ENCODE measurements around the gene CATSPER1.

Gene CATSPER1

DNA sequence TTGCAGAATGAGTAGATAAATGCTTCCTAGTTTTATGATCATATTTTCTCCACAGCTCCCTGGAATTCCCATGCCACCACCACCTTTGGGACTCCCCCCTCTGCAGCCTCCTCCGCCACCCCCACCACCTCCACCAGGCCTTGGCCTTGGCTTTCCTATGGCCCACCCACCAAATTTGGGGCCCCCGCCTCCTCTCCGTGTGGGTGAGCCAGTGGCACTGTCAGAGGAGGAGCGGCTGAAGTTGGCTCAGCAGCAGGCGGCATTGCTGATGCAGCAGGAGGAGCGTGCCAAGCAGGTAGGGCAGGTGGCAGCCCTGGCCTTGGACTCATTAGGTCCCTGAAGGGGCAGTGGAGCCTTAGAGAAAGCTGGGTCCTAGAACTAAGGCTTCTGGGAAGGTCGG is 28.7 kb upstream of the CATSPER1 start:
- no peaks in the 10 kb centered on the region for H3K36me3 ChIP-seq (ENCODE audit: control insufficient read depth, insufficient read depth, low read length)
- H3K27ac ChIP-seq: no peak overlapping the region
- H3K4me2 ChIP-seq (ENCODE audit: low read length): no peak overlapping the region
- H3K79me2 ChIP-seq: peaks cover 10% of the 10 kb centered on the region
- no peak overlapping the region for H2AFZ ChIP-seq
- H3K9ac ChIP-seq: no peak overlapping the region
- no peaks in the 10 kb centered on the region for H3K27me3 ChIP-seq (ENCODE audit: control insufficient read depth, insufficient read depth, low read length)
- no peak overlapping the region for H3K4me3 ChIP-seq (ENCODE audit: low read depth, low read length)
- TF ChIP-seq, protein P1, sequence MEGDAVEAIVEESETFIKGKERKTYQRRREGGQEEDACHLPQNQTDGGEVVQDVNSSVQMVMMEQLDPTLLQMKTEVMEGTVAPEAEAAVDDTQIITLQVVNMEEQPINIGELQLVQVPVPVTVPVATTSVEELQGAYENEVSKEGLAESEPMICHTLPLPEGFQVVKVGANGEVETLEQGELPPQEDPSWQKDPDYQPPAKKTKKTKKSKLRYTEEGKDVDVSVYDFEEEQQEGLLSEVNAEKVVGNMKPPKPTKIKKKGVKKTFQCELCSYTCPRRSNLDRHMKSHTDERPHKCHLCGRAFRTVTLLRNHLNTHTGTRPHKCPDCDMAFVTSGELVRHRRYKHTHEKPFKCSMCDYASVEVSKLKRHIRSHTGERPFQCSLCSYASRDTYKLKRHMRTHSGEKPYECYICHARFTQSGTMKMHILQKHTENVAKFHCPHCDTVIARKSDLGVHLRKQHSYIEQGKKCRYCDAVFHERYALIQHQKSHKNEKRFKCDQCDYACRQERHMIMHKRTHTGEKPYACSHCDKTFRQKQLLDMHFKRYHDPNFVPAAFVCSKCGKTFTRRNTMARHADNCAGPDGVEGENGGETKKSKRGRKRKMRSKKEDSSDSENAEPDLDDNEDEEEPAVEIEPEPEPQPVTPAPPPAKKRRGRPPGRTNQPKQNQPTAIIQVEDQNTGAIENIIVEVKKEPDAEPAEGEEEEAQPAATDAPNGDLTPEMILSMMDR (IDR thresholded peaks at IDR 0.05): no peak
- H3K9me3 ChIP-seq (ENCODE audit: control insufficient read depth, low read length): no peaks in the 10 kb centered on the region
- H3K4me1 ChIP-seq: peaks cover 11% of the 10 kb centered on the region

DNA sequence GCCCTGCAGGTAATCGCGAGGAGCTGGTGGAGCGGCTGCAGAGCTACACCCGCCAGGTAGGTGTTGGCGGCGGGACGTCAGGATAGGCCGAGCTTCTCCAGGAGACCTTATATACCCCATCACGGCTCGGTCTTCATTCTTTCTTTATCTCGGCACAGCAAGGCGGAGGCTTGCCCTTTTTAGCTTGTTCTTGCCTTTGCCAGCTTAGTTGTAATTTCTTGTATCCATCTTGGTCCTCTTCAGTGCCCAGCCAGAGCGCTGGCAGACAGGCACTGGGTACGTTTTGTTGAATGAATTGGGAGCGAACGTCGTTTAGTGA is 26.3 kb upstream of the CATSPER1 start:
- H3K36me3 ChIP-seq (ENCODE audit: control insufficient read depth, insufficient read depth, low read length): no peaks in the 10 kb centered on the region
- no peaks in the 10 kb centered on the region for H3K9me3 ChIP-seq (ENCODE audit: control insufficient read depth, low read length)
- H3K4me2 ChIP-seq (ENCODE audit: low read length): peak overlapping the region; percentile 64
- no peaks in the 10 kb centered on the region for H3K27me3 ChIP-seq (ENCODE audit: control insufficient read depth, insufficient read depth, low read length)
- H3K4me1 ChIP-seq: peaks cover 14% of the 10 kb centered on the region
- TF ChIP-seq, protein P1 (IDR thresholded peaks at IDR 0.05): no peak
- peak overlapping the region; percentile 89 for H2AFZ ChIP-seq
- peak overlapping the region; percentile 72 for H3K27ac ChIP-seq
- peak overlapping the region; percentile 92 for H3K4me3 ChIP-seq (ENCODE audit: low read depth, low read length)
- H3K79me2 ChIP-seq: peaks cover 10% of the 10 kb centered on the region
- H3K9ac ChIP-seq: peak overlapping the region; percentile 37

DNA sequence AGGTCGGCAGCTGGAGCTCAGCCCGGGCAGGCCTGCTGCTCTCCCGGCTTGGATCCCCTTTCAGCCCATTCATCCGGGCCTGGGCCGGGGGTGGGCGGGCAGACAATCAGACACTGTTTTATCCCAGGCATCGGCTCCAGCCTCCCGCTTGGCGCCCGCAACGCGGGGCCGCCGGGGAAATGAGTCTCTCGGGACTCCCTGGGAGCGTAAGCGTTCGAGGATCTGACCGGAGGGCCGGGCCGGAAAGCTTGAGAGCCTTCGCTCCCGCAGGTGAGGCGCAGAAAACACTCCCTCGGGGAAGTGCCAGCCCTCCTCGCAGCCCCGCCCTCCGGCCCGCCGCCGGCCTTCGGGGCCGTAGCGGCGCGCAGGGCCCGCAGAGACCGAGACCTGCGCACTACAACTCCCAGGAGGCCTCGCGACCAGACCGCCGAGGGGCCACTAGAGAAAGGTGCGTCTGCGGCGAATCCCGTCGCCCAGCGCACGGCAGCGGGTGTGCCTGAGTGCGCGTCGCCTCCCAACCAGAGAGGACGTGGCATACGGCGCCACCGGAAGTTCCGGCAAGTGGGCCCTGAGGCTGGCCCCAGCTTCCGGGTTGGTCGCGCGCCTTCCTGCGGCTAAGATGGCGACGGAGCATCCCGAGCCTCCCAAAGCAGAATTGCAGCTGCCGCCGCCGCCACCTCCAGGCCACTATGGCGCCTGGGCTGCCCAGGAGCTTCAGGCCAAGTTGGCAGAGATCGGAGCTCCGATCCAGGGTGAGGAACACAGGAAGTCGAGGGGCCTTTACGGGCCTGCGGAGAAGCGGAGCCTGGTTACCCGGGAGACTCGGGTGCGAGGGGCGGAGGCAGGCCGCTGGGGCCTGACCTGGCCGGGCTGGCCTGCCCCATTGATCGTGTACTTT is 25.7 kb upstream of the CATSPER1 start, which contains the start of gene SF3B2:
Gene SF3B2 (plus strand): TSS at position 599 of the 898 bp plus-strand sequence. CDS start 21 bp downstream, at position 620.
- TF ChIP-seq, protein P1 (IDR thresholded peaks at IDR 0.05): peak; percentile 15
- H3K4me1 ChIP-seq: peaks cover 18% of the 10 kb centered on the region
- peak within 1 kb of the TSS; percentile 84 for H3K27ac ChIP-seq

DNA sequence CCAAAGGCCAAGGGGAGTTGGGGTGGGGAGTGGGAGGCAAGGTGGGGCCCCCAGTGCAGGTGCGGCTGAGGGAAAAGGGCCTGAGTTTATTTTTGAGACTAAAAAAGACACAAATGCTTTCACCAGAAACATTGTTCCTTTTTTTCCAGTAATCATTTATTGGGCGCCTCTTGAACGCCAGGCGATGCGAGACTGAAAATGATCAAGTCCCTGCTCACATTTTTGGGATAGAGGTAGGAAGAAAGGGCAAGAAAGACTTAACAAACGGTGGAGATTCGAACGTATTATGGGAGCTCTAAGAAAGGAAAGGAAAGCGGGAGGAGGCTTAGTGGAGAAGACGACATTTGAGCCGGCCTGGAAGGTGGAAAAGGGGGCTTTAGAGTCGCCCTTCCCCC is 25.1 kb upstream of the CATSPER1 start:
- Histone ChIP-seq H3K27ac (peak overlapping the region; percentile 84), H3K79me2 (peaks cover 10% of the 10 kb centered on the region), H3K4me2 (ENCODE audit: low read length) (peak overlapping the region; percentile 78), H3K4me1 (peaks cover 22% of the 10 kb centered on the region), H3K4me3 (ENCODE audit: low read depth, low read length) (peak overlapping the region; percentile 92), H3K9ac (peak overlapping the region; percentile 40), H3K9me3 (ENCODE audit: control insufficient read depth, low read length) (no peaks in the 10 kb centered on the region), H3K27me3 (ENCODE audit: control insufficient read depth, insufficient read depth, low read length) (no peaks in the 10 kb centered on the region), H3K36me3 (ENCODE audit: control insufficient read depth, insufficient read depth, low read length) (no peaks in the 10 kb centered on the region), H2AFZ (peak overlapping the region; percentile 67)
- TF ChIP-seq, protein P1 (IDR thresholded peaks at IDR 0.05): no peak

More for the DNA sequence above, 25.7 kb upstream of the CATSPER1 start, which contains the start of gene SF3B2:
- Histone ChIP-seq H3K79me2 (peaks cover 10% of the 10 kb centered on the region), H2AFZ (peak within 1 kb of the TSS; percentile 89), H3K4me3 (ENCODE audit: low read depth, low read length) (peak within 1 kb of the TSS; percentile 92), H3K36me3 (ENCODE audit: control insufficient read depth, insufficient read depth, low read length) (no peaks in the 10 kb centered on the region), H3K9ac (peak within 1 kb of the TSS; percentile 40), H3K4me2 (ENCODE audit: low read length) (peak within 1 kb of the TSS; percentile 78), H3K9me3 (ENCODE audit: control insufficient read depth, low read length) (no peaks in the 10 kb centered on the region), H3K27me3 (ENCODE audit: control insufficient read depth, insufficient read depth, low read length) (no peaks in the 10 kb centered on the region)
